Liver (tissue), 9 donors: Measurements from ENCODE around the gene FMN2. TPM values are rescaled to one million over a fixed set of nuclear protein-coding genes. Genes with fewer than 3 reads are reported as not detected.
A peak's percentile ranks its signal among the peaks of the same experiment; 100 is the strongest.

ENCODE experiments used
- DNase-seq: peaks from one replicate; pipeline ENCODE4 v3.0.0-alpha.2; 2017; ENCODE audit warnings: low spot score
- H3K27ac ChIP-seq, 2 donors: one replicate each; pipeline ENCODE4 v1.7.0; 2013; ENCODE audit warnings: inconsistent platforms in 2 of 2, low read length in 2 of 2, control low read depth in 1 of 2, low read depth in 1 of 2, mild to moderate bottlenecking in 1 of 2
- H3K27me3 ChIP-seq, 4 donors: one replicate each; pipeline versions ENCODE4 v1.6.1 to v1.7.0; 2013; ENCODE audit warnings: low read length in 3 of 4, inconsistent platforms in 1 of 4, mild to moderate bottlenecking in 1 of 4, moderate library complexity in 1 of 4; ENCODE audit not compliant: control insufficient read depth in 4 of 4, insufficient read depth in 4 of 4
- H3K36me3 ChIP-seq, 4 donors: one replicate each; pipeline versions ENCODE4 v1.6.1 to v1.7.0; 2013; ENCODE audit warnings: low read length in 3 of 4, mild to moderate bottlenecking in 3 of 4, low read depth in 1 of 4, moderate library complexity in 1 of 4; ENCODE audit not compliant: control insufficient read depth in 4 of 4, insufficient read depth in 3 of 4
- H3K4me1 ChIP-seq, 4 donors: one replicate each; pipeline versions ENCODE4 v1.6.1 to v1.7.0; 2013; ENCODE audit warnings: low read length in 3 of 4, mild to moderate bottlenecking in 3 of 4, moderate library complexity in 1 of 4; ENCODE audit not compliant: control insufficient read depth in 4 of 4, insufficient read depth in 4 of 4
- H3K4me3 ChIP-seq, 3 donors: one replicate each; pipeline versions ENCODE4 v1.6.1 to v1.7.0; 2013; ENCODE audit warnings: low read length in 3 of 3, control low read depth in 1 of 3, low read depth in 1 of 3, mild to moderate bottlenecking in 1 of 3
- H3K9ac ChIP-seq, 2 donors: one replicate each; pipeline ENCODE4 v1.7.0; 2013; ENCODE audit warnings: low read length in 2 of 2, mild to moderate bottlenecking in 2 of 2, moderate library complexity in 2 of 2, control low read depth in 1 of 2, low read depth in 1 of 2
- H3K9me3 ChIP-seq, 4 donors: one replicate each; pipeline versions ENCODE4 v1.6.1 to v1.7.0; 2013; ENCODE audit warnings: low read length in 3 of 4; ENCODE audit not compliant: control insufficient read depth in 4 of 4
- CTCF ChIP-seq: fragments of 150-350 bp; IDR thresholded peaks from 2 replicates; pipeline ENCODE4 v1.5.1; 2017; ENCODE audit warnings: improper control_type of control experiment, low read depth, low read length; ENCODE audit not compliant: missing input control
- EGR1 ChIP-seq, 2 donors: IDR thresholded peaks; 2 replicates each; pipeline ENCODE4 v1.6.1; 2016 to 2018; ENCODE audit warnings: antibody characterized with exemption in 2 of 2, low read depth in 2 of 2
- FOXA1 ChIP-seq: IDR thresholded peaks from 2 replicates; pipeline ENCODE4 v1.6.1; 2016; ENCODE audit warnings: antibody characterized with exemption
- FOXA2 ChIP-seq: IDR thresholded peaks from 2 replicates; pipeline ENCODE4 v1.6.1; 2016; ENCODE audit warnings: antibody characterized with exemption
- GABPA ChIP-seq, 2 donors: IDR thresholded peaks in 1 of 2; conservative IDR thresholded peaks in 1 of 2; 2 replicates each; pipeline ENCODE4 v1.6.1; 2016; ENCODE audit warnings: antibody characterized with exemption in 2 of 2, mild to moderate bottlenecking in 1 of 2, moderate library complexity in 1 of 2
- HNF4A ChIP-seq, 2 donors: conservative IDR thresholded peaks; 2 replicates each; pipeline ENCODE4 v1.6.1; 2016; ENCODE audit warnings: antibody characterized with exemption in 2 of 2, mild to moderate bottlenecking in 2 of 2
- JUND ChIP-seq, 2 donors: IDR thresholded peaks; 2 replicates each; pipeline ENCODE4 v1.6.1; 2016; ENCODE audit warnings: antibody characterized with exemption in 2 of 2
- RAD21 ChIP-seq, 2 donors: IDR thresholded peaks; 2 replicates each; pipeline ENCODE4 v1.6.1; 2016; ENCODE audit warnings: antibody characterized with exemption in 2 of 2, mild to moderate bottlenecking in 2 of 2
- SP1 ChIP-seq: IDR thresholded peaks from 2 replicates; pipeline ENCODE4 v1.6.1; 2018; ENCODE audit warnings: antibody characterized with exemption, mild to moderate bottlenecking
- TAF1 ChIP-seq: conservative IDR thresholded peaks from 2 replicates; pipeline ENCODE4 v1.6.1; 2016; ENCODE audit warnings: antibody characterized with exemption, mild to moderate bottlenecking
- YY1 ChIP-seq: IDR thresholded peaks from 2 replicates; pipeline ENCODE4 v1.6.1; 2016; ENCODE audit warnings: antibody characterized with exemption, mild to moderate bottlenecking
- WGBS: extraction: QIAGEN DNeasy Blood & Tissue Kit; methylation state at CpG from one replicate; pipeline ENCODE4 v1.1.7; 2013; 5-methylcytosine and 5-hydroxymethylcytosine counted together
- polyA plus RNA-seq, 2 donors: library from polyadenylated mRNA; stranded (reverse) in 1 of 2; unstranded in 1 of 2; fragments of 200-250 nt in 1 of 2; fragments of >200 nt in 1 of 2; fragmentation: Nextera tagmentation in 1 of 2; extraction: Ambion mirVana in 1 of 2; gene quantifications; one replicate each; pipeline versions ENCODE4 v1.2.1 to v1.2.3, GENCODE V29; 2013 to 2015
- total RNA-seq, 2 donors: library from RNA; depleted of rRNA; stranded (reverse); fragments of >200 nt; gene quantifications; one replicate each; pipeline ENCODE4 v1.2.3, GENCODE V29; 2014
- TF ChIP-seq, protein P1 (sequence below): IDR thresholded peaks from 2 replicates; pipeline ENCODE4 v1.6.1; 2016; ENCODE audit warnings: antibody characterized with exemption
- TF ChIP-seq, protein P2 (sequence below): IDR thresholded peaks from 2 replicates; pipeline ENCODE4 v1.6.1; 2016; ENCODE audit warnings: antibody characterized with exemption, mild to moderate bottlenecking
- donor health status: healthy.
- donor health status: healthy.
- donor health status: healthy.
- donor health status: healthy.
- donor health status: healthy.

Gene FMN2
- total and polyA plus RNA-seq, 4 donors = 0.17 TPM; not detected in 3

DNA sequence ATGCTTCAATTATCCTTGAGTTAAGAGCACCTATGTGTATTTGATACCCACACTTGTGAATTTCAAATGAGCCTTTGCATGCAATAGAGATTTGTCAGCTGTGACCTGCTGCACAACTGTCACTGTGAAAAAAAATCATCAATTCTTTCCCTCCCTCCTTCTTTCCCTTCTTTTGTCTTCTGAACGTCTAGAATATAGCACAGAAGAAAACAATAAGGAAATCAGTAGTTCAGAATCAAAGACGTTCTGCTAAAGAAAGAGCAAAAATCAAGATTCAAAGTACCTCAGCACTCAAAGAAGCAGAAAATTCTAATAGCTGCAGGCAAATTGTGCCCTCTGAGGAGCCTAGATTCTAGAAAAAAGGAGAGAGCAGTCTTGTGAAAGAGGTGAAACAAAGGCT is 1.7 kb upstream of the FMN2 start:
- no peak overlapping the region for H3K4me3 ChIP-seq
- TF ChIP-seq JUND (IDR thresholded peaks at IDR 0.05) (no peak), EGR1 (IDR thresholded peaks at IDR 0.05; ENCODE audit: low read depth in 2 of 2) (no peak)
- peaks cover 2 to 19% (median 9%) of the 10 kb centered on the region in 4 donors for H3K27me3 ChIP-seq
- WGBS = 22% methylated on average over 2 of the region's 2 CpGs
- H3K9ac ChIP-seq = no peak overlapping the region
- peaks cover 0 to 18% (median 10%) of the 10 kb centered on the region in 4 donors for H3K4me1 ChIP-seq
- no peaks in the 10 kb centered on the region for H3K36me3 ChIP-seq
- DNase-seq = no peak
- H3K27ac ChIP-seq = no peak overlapping the region
- H3K9me3 ChIP-seq = no peaks in the 10 kb centered on the region

- WGBS = 28% methylated on average over 5 of the region's 5 CpGs
- H3K4me1 ChIP-seq = peaks cover 0 to 18% (median 10%) of the 10 kb centered on the region in 4 donors
- TF ChIP-seq YY1 (no peak), CTCF (no peak), JUND (IDR thresholded peaks at IDR 0.05) (no peak), TAF1 (no peak), HNF4A (conservative IDR thresholded peaks at IDR 0.05) (no peak), GABPA (IDR thresholded peaks at IDR 0.05 in 1 of 2, conservative IDR thresholded peaks at IDR 0.05 in 1 of 2) (no peak), FOXA2 (no peak)
- TF ChIP-seq, protein P1, sequence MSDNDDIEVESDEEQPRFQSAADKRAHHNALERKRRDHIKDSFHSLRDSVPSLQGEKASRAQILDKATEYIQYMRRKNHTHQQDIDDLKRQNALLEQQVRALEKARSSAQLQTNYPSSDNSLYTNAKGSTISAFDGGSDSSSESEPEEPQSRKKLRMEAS = no peak
- peaks cover 2 to 19% (median 10%) of the 10 kb centered on the region in 4 donors for H3K27me3 ChIP-seq
- no peaks in the 10 kb centered on the region for H3K36me3 ChIP-seq
- H3K27ac ChIP-seq = no peak overlapping the region
- H3K4me3 ChIP-seq = peak overlapping the region in 1 of 3 donors; percentile 31
- H3K9me3 ChIP-seq = no peaks in the 10 kb centered on the region
- no peak overlapping the region for H3K9ac ChIP-seq
- no peak for DNase-seq
Measured at GRCh38 chr1:240090957-240091600, 604 bp upstream of the FMN2 start.

GRCh38 chr1:240092301-240093119 is 827 bp downstream of the FMN2 start:
- Histone ChIP-seq H3K27me3 (peaks cover 2 to 19% (median 9%) of the 10 kb centered on the region in 4 donors), H3K36me3 (no peaks in the 10 kb centered on the region), H3K9ac (no peak overlapping the region), H3K27ac (no peak overlapping the region), H3K9me3 (no peaks in the 10 kb centered on the region), H3K4me1 (peaks cover 0 to 18% (median 10%) of the 10 kb centered on the region in 4 donors), H3K4me3 (peak overlapping the region in 1 of 3 donors; percentile 19)
- WGBS = 3% methylated on average over 70 of the region's 70 CpGs
- no peak for DNase-seq
- TF ChIP-seq RAD21 (IDR thresholded peaks at IDR 0.05) (no peak), FOXA1 (no peak), SP1 (no peak), GABPA (IDR thresholded peaks at IDR 0.05 in 1 of 2, conservative IDR thresholded peaks at IDR 0.05 in 1 of 2) (no peak), JUND (IDR thresholded peaks at IDR 0.05) (no peak)
- TF ChIP-seq, protein P2, sequence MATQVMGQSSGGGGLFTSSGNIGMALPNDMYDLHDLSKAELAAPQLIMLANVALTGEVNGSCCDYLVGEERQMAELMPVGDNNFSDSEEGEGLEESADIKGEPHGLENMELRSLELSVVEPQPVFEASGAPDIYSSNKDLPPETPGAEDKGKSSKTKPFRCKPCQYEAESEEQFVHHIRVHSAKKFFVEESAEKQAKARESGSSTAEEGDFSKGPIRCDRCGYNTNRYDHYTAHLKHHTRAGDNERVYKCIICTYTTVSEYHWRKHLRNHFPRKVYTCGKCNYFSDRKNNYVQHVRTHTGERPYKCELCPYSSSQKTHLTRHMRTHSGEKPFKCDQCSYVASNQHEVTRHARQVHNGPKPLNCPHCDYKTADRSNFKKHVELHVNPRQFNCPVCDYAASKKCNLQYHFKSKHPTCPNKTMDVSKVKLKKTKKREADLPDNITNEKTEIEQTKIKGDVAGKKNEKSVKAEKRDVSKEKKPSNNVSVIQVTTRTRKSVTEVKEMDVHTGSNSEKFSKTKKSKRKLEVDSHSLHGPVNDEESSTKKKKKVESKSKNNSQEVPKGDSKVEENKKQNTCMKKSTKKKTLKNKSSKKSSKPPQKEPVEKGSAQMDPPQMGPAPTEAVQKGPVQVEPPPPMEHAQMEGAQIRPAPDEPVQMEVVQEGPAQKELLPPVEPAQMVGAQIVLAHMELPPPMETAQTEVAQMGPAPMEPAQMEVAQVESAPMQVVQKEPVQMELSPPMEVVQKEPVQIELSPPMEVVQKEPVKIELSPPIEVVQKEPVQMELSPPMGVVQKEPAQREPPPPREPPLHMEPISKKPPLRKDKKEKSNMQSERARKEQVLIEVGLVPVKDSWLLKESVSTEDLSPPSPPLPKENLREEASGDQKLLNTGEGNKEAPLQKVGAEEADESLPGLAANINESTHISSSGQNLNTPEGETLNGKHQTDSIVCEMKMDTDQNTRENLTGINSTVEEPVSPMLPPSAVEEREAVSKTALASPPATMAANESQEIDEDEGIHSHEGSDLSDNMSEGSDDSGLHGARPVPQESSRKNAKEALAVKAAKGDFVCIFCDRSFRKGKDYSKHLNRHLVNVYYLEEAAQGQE = no peak
